NB4 (cell line): Measurements from ENCODE around the gene BCL2.
"Not testable (repeated sequence)": the region's sequence is repeated elsewhere in the genome, so short reads cannot be mapped to it uniquely, and the experiment has no call there.

Source experiments
- MAX ChIP-seq: IDR thresholded peaks from 2 replicates; pipeline ENCODE4 v1.6.1; 2011; ENCODE audit warnings: low read depth, low read length
- MYC ChIP-seq: IDR thresholded peaks from 2 replicates; pipeline ENCODE4 v1.6.1; 2011; ENCODE audit warnings: low read depth, low read length
- POLR2A ChIP-seq: IDR thresholded peaks from 2 replicates; pipeline ENCODE4 v1.6.1; 2011; ENCODE audit warnings: mild to moderate bottlenecking; ENCODE audit not compliant: insufficient read length; ENCODE audit errors: extremely low read depth
- TF ChIP-seq, protein P1 (sequence below): IDR thresholded peaks from one replicate; pipeline ENCODE4 v1.5.1; 2012; ENCODE audit warnings: low read depth, low read length

DNA sequence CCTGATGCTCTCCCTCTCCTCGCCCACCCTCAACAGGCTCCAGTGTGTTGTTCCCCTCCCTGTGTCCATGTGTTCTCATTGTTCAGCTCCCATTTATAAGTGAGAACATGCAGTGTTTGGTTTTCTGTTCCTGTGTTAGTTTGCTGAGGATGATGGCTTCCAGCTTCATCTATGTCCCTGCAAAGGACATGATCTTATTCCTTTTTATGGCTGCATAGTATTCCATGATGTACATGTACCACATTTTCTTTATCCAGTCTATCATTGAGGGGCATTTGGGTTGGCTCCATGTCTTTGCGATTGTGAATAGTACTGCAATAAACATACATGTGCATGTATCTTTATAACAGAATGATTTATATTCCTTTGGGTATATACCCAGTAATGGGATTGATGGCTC is 128.7 kb downstream of the BCL2 start:
- TF ChIP-seq, protein P1, sequence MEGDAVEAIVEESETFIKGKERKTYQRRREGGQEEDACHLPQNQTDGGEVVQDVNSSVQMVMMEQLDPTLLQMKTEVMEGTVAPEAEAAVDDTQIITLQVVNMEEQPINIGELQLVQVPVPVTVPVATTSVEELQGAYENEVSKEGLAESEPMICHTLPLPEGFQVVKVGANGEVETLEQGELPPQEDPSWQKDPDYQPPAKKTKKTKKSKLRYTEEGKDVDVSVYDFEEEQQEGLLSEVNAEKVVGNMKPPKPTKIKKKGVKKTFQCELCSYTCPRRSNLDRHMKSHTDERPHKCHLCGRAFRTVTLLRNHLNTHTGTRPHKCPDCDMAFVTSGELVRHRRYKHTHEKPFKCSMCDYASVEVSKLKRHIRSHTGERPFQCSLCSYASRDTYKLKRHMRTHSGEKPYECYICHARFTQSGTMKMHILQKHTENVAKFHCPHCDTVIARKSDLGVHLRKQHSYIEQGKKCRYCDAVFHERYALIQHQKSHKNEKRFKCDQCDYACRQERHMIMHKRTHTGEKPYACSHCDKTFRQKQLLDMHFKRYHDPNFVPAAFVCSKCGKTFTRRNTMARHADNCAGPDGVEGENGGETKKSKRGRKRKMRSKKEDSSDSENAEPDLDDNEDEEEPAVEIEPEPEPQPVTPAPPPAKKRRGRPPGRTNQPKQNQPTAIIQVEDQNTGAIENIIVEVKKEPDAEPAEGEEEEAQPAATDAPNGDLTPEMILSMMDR: not testable (repeated sequence)
- not testable (repeated sequence) for TF ChIP-seq POLR2A, MYC, MAX
